Activated CD4-positive, alpha-beta T cell treated with anti-CD3 and anti-CD28 coated beads, Interleukin-2, Interleukin-4, amounts not matched to agents 100 ng/mL and 50 ng/mL, durations not matched to agents 16 hours and 8 hours (primary cell): ENCODE data around the gene ZNF677.
"Not testable (repeated sequence)": the region's sequence is repeated elsewhere in the genome, so short reads cannot be mapped to it uniquely, and the experiment has no call there.

Experiments used
- DNase-seq: peaks from one replicate; pipeline ENCODE4 v3.0.0-alpha.2; 2020; ENCODE audit warnings: low spot score

The ZNF677 gene

GRCh38 chr19:53193535-53194222 lies 61.0 kb downstream of the ZNF677 start:
- no peak for DNase-seq

DNA sequence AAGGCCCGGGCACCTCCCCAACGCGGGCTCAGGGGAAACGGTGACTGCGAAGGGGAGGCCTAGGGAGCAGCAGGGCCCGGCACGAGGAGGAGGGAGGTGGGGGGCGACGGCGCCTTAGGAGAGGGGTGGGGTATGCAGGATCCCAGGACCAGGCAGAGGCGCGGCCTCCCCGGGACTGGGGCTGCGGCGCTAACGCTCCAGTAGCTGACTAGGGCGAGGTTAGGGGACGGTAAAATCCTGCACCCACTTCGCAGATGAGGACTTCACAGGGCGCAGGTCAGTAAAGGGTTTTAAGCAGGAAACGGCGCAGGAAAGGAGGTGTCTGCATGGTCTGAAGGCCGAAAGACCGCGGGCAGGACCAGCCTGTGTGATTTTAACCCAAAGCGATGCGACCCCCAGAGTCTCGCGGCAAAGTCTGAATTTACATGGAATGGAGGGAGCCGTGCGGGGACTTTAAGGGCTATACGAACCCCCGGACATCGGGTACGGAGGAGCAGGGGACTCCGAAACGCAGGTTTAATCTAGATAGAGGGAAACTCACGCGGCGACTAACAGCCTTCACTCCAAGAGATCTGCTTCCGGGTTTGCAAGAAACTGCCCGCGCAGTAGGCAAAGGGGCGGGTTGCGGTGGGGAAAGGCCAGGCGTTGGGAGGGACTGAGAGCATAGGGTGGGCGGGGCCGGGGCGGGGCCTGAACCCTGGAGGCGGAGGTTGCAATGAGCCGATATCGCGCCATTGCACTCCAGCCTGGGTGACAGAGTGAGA lies 61.7 kb downstream of the ZNF677 start, which contains the start of gene ZNF665:
ZNF665 (minus strand) TSS at position 588 of the 764 bp plus-strand sequence. CDS start 10,460 bp downstream, outside the sequence.
- DNase-seq, result peak; percentile 48

- DNase-seq, result no peak
Measured at GRCh38 chr19:53190253-53190652, 64.4 kb downstream of the ZNF677 start.

GRCh38 chr19:53189691-53190198 lies 64.9 kb downstream of the ZNF677 start:
- not testable (repeated sequence) for DNase-seq
